ENCODE measurements around the gene ENTREP1. TPM values are rescaled to one million over a fixed set of nuclear protein-coding genes. Genes with fewer than 3 reads are reported as not detected.

Gene ENTREP1
- total and polyA plus RNA-seq, 2 of the 4 experiments (the other 2 are of a cell fraction), result not detected

DNA sequence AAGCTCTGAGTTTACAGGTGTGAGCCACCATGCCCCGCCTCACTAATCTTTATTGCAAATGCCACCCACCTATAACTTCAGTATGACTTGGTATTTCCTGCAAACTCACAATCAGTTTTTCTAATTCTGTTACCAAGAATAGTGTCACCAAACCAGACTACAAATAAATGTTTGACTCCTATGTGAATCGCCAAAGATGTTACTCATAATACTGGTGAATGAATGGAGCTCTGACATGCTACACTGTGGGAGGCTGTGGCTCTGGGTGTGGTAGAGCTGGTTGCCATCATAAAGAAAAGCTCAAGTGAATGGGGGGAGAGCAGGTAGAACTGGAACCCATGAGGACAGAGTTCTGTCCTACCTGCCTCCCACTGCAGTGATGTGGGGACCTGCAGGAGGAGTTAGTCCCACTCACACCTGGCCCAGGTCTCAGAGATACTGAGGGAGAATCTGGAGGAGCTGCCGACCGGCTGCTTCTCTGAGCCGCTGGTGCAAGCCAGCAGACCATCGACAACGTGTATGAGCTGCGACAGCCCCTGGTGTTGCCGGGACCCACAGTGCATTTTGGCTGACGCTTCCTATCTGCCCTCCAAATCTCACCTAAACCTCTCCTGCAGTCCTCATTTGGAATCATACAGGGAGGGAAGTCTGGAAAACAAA, 95.7 kb downstream of the ENTREP1 start:
- Histone ChIP-seq H3K9ac (ENCODE audit: low read depth, low read length) (no peak overlapping the region), H3K23ac (ENCODE audit: low read depth, low read length) (no peak overlapping the region), H3K9me3 (ENCODE audit: control insufficient read depth, insufficient read depth, low read length) (no peaks in the 10 kb centered on the region), H3K4ac (ENCODE audit: low read depth, low read length) (no peak overlapping the region), H3K79me1 (ENCODE audit: low read depth in 1 of 2, low read length in 2 of 2) (no peaks in the 10 kb centered on the region), H3K4me1 (ENCODE audit: control insufficient read depth, insufficient read depth, low read length) (no peaks in the 10 kb centered on the region), H3K4me2 (ENCODE audit: low read depth, low read length) (no peak overlapping the region), H2AFZ (replicated peaks; ENCODE audit: low read length, poor library complexity) (no peak overlapping the region), H4K8ac (ENCODE audit: low read depth in 2 of 2, low read length in 2 of 2) (no peak overlapping the region), H3K18ac (ENCODE audit: low read depth, low read length) (no peak overlapping the region), H3K4me3 (ENCODE audit: insufficient read depth, low read depth, low read length) (no peak overlapping the region), H3K9me1 (ENCODE audit: insufficient read depth, low read length) (no peaks in the 10 kb centered on the region), H4K5ac (ENCODE audit: low read depth, low read length) (no peak overlapping the region), H3K36me3 (ENCODE audit: control insufficient read depth, insufficient read depth, low read length) (no peaks in the 10 kb centered on the region), H4K91ac (ENCODE audit: insufficient read depth, low read depth, low read length) (no peak overlapping the region), H4K20me1 (ENCODE audit: insufficient read depth, low read length) (no peaks in the 10 kb centered on the region), H3K14ac (replicated peaks; ENCODE audit: low read depth, low read length) (no peak overlapping the region), H3K27me3 (ENCODE audit: control insufficient read depth, insufficient read depth, low read length) (no peaks in the 10 kb centered on the region; the same call in 1 of the 2 replicates), H2BK20ac (ENCODE audit: low read depth, low read length) (no peak overlapping the region), H2BK5ac (ENCODE audit: low read depth, low read length, poor library complexity, severe bottlenecking) (no peak overlapping the region), H3K56ac (ENCODE audit: extremely low read depth, insufficient read depth, low read length) (no peak overlapping the region), H2AK9ac (replicated peaks; ENCODE audit: low read depth, low read length, poor library complexity) (no peak overlapping the region), H2AK5ac (ENCODE audit: low read depth, low read length) (peak overlapping the region; percentile 8; the same call in 1 of the 2 replicates), H2BK15ac (ENCODE audit: low read depth, low read length) (no peak overlapping the region), H3K27ac (ENCODE audit: insufficient read depth, low read length) (no peak overlapping the region), H2BK120ac (ENCODE audit: low read depth, low read length) (no peak overlapping the region)
- DNase-seq (no peak), ATAC-seq (ENCODE audit: low read depth) (no peak)
- dilution Hi-C loops (cut with HindIII; ENCODE audit: low sequenced_read_pairs, unreplicated experiment) (no loop called here), in situ Hi-C loops (cut with MboI; ENCODE audit: low sequenced_read_pairs) (loop anchor here (5.0 to 25.0 kb wide), 4 partner anchors 132 to 804 kb away; no protein-coding TSS in a partner anchor), intact Hi-C loops (cut with micrococcal nuclease) (loop anchor here (5.0 to 10.0 kb wide), 3 partner anchors 512 to 807 kb away; no protein-coding TSS in a partner anchor)
- ChIA-PET CTCF (interaction anchor here (0.6 to 2.9 kb wide), 2 partner anchors 126 to 252 kb away, joined by 3 to 17 read pairs; no protein-coding TSS in a partner anchor), POLR2A (ENCODE audit: unreplicated experiment) (interaction anchor here (0.7 kb wide), 1 partner anchor 52 kb away, joined by 4 read pairs; no protein-coding TSS in a partner anchor)
- WGBS, 2 experiments (ENCODE audit: extremely low coverage in 2 of 2, insufficient read length in 1 of 2), result no CpG with 5 or more reads among the region's 10 CpGs
- no TSS peak for BruUV-seq (replicated peaks)
- TF ChIP-seq NFE2L2 (IDR thresholded peaks at IDR 0.05; ENCODE audit: low read depth, low read length), result no peak
- TF ChIP-seq MAFK (IDR thresholded peaks at IDR 0.05; ENCODE audit: low read depth, low read length), result no peak
- TF ChIP-seq, protein P1, sequence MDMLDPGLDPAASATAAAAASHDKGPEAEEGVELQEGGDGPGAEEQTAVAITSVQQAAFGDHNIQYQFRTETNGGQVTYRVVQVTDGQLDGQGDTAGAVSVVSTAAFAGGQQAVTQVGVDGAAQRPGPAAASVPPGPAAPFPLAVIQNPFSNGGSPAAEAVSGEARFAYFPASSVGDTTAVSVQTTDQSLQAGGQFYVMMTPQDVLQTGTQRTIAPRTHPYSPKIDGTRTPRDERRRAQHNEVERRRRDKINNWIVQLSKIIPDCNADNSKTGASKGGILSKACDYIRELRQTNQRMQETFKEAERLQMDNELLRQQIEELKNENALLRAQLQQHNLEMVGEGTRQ (IDR thresholded peaks at IDR 0.05; ENCODE audit: low read depth, low read length), result no peak
- no peak for TF ChIP-seq POLR2A (IDR thresholded peaks at IDR 0.05; ENCODE audit: low read depth, low read length)
- TF ChIP-seq RAD21 (IDR thresholded peaks at IDR 0.05; ENCODE audit: low read length), result no peak
- TF ChIP-seq RCOR1 (IDR thresholded peaks at IDR 0.05; ENCODE audit: insufficient replicate concordance, low read length), result no peak
- TF ChIP-seq, protein P2, sequence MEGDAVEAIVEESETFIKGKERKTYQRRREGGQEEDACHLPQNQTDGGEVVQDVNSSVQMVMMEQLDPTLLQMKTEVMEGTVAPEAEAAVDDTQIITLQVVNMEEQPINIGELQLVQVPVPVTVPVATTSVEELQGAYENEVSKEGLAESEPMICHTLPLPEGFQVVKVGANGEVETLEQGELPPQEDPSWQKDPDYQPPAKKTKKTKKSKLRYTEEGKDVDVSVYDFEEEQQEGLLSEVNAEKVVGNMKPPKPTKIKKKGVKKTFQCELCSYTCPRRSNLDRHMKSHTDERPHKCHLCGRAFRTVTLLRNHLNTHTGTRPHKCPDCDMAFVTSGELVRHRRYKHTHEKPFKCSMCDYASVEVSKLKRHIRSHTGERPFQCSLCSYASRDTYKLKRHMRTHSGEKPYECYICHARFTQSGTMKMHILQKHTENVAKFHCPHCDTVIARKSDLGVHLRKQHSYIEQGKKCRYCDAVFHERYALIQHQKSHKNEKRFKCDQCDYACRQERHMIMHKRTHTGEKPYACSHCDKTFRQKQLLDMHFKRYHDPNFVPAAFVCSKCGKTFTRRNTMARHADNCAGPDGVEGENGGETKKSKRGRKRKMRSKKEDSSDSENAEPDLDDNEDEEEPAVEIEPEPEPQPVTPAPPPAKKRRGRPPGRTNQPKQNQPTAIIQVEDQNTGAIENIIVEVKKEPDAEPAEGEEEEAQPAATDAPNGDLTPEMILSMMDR (conservative IDR thresholded peaks at IDR 0.05; ENCODE audit: low read depth, low read length), result no peak
- TF ChIP-seq MAZ (IDR thresholded peaks at IDR 0.05; ENCODE audit: borderline replicate concordance, low read depth, low read length), result no peak
- TF ChIP-seq SMC3 (IDR thresholded peaks at IDR 0.05; ENCODE audit: low read depth, low read length), result no peak
- TF ChIP-seq BHLHE40 (IDR thresholded peaks at IDR 0.05; ENCODE audit: low read depth, low read length), result no peak
- no peak for TF ChIP-seq CEBPB (IDR thresholded peaks at IDR 0.05; ENCODE audit: low read depth, low read length)
- TF ChIP-seq FOS (IDR thresholded peaks at IDR 0.05; ENCODE audit: low read depth, low read length), result no peak
- TF ChIP-seq MXI1 (IDR thresholded peaks at IDR 0.05; ENCODE audit: borderline replicate concordance, low read depth, low read length), result no peak
- no peak for TF ChIP-seq CHD1 (IDR thresholded peaks at IDR 0.05; ENCODE audit: low read depth, low read length)
- TF ChIP-seq, protein P3, sequence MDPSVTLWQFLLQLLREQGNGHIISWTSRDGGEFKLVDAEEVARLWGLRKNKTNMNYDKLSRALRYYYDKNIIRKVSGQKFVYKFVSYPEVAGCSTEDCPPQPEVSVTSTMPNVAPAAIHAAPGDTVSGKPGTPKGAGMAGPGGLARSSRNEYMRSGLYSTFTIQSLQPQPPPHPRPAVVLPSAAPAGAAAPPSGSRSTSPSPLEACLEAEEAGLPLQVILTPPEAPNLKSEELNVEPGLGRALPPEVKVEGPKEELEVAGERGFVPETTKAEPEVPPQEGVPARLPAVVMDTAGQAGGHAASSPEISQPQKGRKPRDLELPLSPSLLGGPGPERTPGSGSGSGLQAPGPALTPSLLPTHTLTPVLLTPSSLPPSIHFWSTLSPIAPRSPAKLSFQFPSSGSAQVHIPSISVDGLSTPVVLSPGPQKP (IDR thresholded peaks at IDR 0.05; ENCODE audit: borderline replicate concordance, low read depth, low read length), result no peak

All from IMR-90 (cell line).